Measurements from ENCODE around the gene UBE4B. TPM values are rescaled to one million over a fixed set of nuclear protein-coding genes. Genes with fewer than 3 reads are reported as not detected.
"Not testable (repeated sequence)": the region's sequence is repeated elsewhere in the genome, so short reads cannot be mapped to it uniquely, and the experiment has no call there.

The UBE4B gene
- total RNA-seq, 1 experiment from 2014 or later: 44.7 TPM

DNA sequence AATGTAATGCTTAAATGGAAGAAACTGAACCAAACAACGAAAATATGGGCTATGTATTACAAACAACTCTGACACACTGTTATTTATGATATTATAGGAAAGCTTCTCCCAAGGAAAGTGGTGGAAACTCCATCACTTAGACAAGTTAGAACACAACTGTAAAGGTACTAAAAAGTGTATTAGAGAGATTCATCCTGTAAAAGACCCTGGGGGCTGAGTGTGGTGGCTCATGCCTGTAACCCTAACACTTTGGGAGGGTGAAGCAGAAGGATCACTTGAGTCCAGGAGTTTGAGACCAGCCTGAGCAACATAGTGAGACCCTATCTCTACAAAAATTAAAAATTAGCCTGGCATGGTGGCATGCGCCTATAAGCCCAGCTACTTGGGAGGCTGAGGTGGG, 7.4 kb upstream of the UBE4B start:
- ChIA-PET CTCF (no interaction called here), RAD21 (ENCODE audit: low non-redundant PET in 1 of 2, low total read pairs in 2 of 2, uncharacterized antibody in 2 of 2, unreplicated experiment in 2 of 2) (no interaction called here), POLR2A (interaction anchor here (0.7 kb wide), 1 partner anchor 36 kb away, joined by 3 read pairs; no protein-coding TSS in a partner anchor)
- no peaks in the 10 kb centered on the region for H3K27me3 ChIP-seq (ENCODE audit: insufficient read depth, low read length)
- no peaks in the 10 kb centered on the region for H3K36me3 ChIP-seq (ENCODE audit: control insufficient read depth in 1 of 2, insufficient read depth in 2 of 2, low read length in 2 of 2)
- no peak overlapping the region for H3K27ac ChIP-seq (ENCODE audit: low read depth, low read length)
- H3K79me2 ChIP-seq (ENCODE audit: insufficient read depth, low read length): no peaks in the 10 kb centered on the region
- H3K9me3 ChIP-seq (ENCODE audit: control insufficient read depth in 1 of 2, insufficient read depth in 1 of 2, low read depth in 1 of 2, low read length in 2 of 2): no peaks in the 10 kb centered on the region
- no peak overlapping the region for H3K4me3 ChIP-seq (replicated peaks in 1 of 2; ENCODE audit: low read depth in 1 of 2, low read length in 2 of 2)
- intact Hi-C loops (cut with micrococcal nuclease): no loop called here
- H3K4me1 ChIP-seq (ENCODE audit: control insufficient read depth in 1 of 2, insufficient read depth in 2 of 2, low read length in 2 of 2): no peaks in the 10 kb centered on the region
- no TSS peak for BruUV-seq (replicated peaks)
- H2AFZ ChIP-seq (ENCODE audit: low read depth, low read length, poor library complexity, severe bottlenecking): no peak overlapping the region
- H3K4me2 ChIP-seq (ENCODE audit: low read length): no peak overlapping the region
- H4K20me1 ChIP-seq (ENCODE audit: insufficient read depth): no peaks in the 10 kb centered on the region
- no peaks in the 10 kb centered on the region for H3K9me2 ChIP-seq (ENCODE audit: insufficient read depth)
- DNase-seq (ENCODE audit: low read depth, low spot score) (no peak), ATAC-seq (no peak)
- no peak overlapping the region for H3K9ac ChIP-seq (ENCODE audit: low read length)
- TF ChIP-seq, protein P1, sequence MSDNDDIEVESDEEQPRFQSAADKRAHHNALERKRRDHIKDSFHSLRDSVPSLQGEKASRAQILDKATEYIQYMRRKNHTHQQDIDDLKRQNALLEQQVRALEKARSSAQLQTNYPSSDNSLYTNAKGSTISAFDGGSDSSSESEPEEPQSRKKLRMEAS (IDR thresholded peaks at IDR 0.05): no peak
- no peak for TF ChIP-seq SIN3A (IDR thresholded peaks at IDR 0.05; ENCODE audit: low read depth)
- TF ChIP-seq, protein P2, sequence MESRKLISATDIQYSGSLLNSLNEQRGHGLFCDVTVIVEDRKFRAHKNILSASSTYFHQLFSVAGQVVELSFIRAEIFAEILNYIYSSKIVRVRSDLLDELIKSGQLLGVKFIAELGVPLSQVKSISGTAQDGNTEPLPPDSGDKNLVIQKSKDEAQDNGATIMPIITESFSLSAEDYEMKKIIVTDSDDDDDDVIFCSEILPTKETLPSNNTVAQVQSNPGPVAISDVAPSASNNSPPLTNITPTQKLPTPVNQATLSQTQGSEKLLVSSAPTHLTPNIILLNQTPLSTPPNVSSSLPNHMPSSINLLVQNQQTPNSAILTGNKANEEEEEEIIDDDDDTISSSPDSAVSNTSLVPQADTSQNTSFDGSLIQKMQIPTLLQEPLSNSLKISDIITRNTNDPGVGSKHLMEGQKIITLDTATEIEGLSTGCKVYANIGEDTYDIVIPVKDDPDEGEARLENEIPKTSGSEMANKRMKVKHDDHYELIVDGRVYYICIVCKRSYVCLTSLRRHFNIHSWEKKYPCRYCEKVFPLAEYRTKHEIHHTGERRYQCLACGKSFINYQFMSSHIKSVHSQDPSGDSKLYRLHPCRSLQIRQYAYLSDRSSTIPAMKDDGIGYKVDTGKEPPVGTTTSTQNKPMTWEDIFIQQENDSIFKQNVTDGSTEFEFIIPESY (IDR thresholded peaks at IDR 0.05; ENCODE audit: extremely low read depth, insufficient replicate concordance, low read length): no peak
- no peak for TF ChIP-seq CTCF (IDR thresholded peaks at IDR 0.05 in 2 of 3, conservative IDR thresholded peaks at IDR 0.05 in 1 of 3; ENCODE audit: borderline replicate concordance in 1 of 3, insufficient read depth in 1 of 3, low read depth in 2 of 3, low read length in 2 of 3)

DNA sequence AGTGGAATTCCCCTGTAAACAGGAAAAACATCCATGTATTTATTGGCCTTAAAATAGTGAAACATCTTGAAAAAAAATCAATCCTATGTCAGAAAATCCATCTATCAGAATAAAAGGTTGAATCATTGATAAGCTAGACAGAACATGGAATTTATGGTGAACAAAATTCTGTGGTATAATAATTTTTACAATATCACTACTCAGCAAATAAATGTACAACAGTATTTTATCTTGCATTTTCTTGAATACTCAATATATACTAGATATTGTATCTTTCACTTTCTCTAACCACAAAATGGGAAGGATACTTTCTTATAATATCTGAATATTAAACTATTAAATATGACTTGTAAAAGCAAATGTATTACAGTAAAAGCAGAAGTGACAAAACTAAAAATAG, 5.7 kb upstream of the UBE4B start:
- intact Hi-C loops (cut with micrococcal nuclease): no loop called here
- no peak for ATAC-seq
- ChIA-PET POLR2A (no interaction called here), CTCF (no interaction called here), RAD21 (ENCODE audit: low non-redundant PET in 1 of 2, low total read pairs in 2 of 2, uncharacterized antibody in 2 of 2, unreplicated experiment in 2 of 2) (no interaction called here)
- Histone ChIP-seq H4K20me1 (ENCODE audit: insufficient read depth) (no peaks in the 10 kb centered on the region), H3K4me2 (ENCODE audit: low read length) (no peak overlapping the region), H3K36me3 (ENCODE audit: control insufficient read depth in 1 of 2, insufficient read depth in 2 of 2, low read length in 2 of 2) (no peaks in the 10 kb centered on the region), H3K9me3 (ENCODE audit: control insufficient read depth in 1 of 2, insufficient read depth in 1 of 2, low read depth in 1 of 2, low read length in 2 of 2) (no peaks in the 10 kb centered on the region), H3K9me2 (ENCODE audit: insufficient read depth) (no peaks in the 10 kb centered on the region), H3K4me3 (replicated peaks in 1 of 2; ENCODE audit: low read depth in 1 of 2, low read length in 2 of 2) (no peak overlapping the region), H3K9ac (ENCODE audit: low read length) (no peak overlapping the region), H3K4me1 (ENCODE audit: control insufficient read depth in 1 of 2, insufficient read depth in 2 of 2, low read length in 2 of 2) (peaks cover 4 to 8% of the 10 kb centered on the region in 2 experiments), H3K79me2 (ENCODE audit: insufficient read depth, low read length) (no peaks in the 10 kb centered on the region), H2AFZ (ENCODE audit: low read depth, low read length, poor library complexity, severe bottlenecking) (no peak overlapping the region), H3K27ac (ENCODE audit: low read depth, low read length) (no peak overlapping the region), H3K27me3 (ENCODE audit: insufficient read depth, low read length) (no peaks in the 10 kb centered on the region)
- no peak for DNase-seq (ENCODE audit: low read depth, low spot score)
- TF ChIP-seq EGR1 (IDR thresholded peaks at IDR 0.05; ENCODE audit: low read depth) (no peak), POLR2AphosphoS5 (IDR thresholded peaks at IDR 0.05; ENCODE audit: low read depth, low read length) (no peak), RAD21 (IDR thresholded peaks at IDR 0.05; ENCODE audit: low read depth) (no peak), YY1 (IDR thresholded peaks at IDR 0.05; ENCODE audit: extremely low read depth, insufficient replicate concordance, low read depth, low read length) (no peak)
- TF ChIP-seq, protein P1 (IDR thresholded peaks at IDR 0.05): no peak
- BruUV-seq (replicated peaks): no TSS peak

- POLR2A ChIA-PET; DNase-seq (ENCODE audit: low read depth, low spot score); H3K4me2 ChIP-seq (ENCODE audit: low read length); H3K9me3 ChIP-seq (ENCODE audit: control insufficient read depth in 1 of 2, insufficient read depth in 1 of 2, low read depth in 1 of 2, low read length in 2 of 2); ATAC-seq; H3K9me2 ChIP-seq (ENCODE audit: insufficient read depth); BruUV-seq (replicated peaks); H3K36me3 ChIP-seq (ENCODE audit: control insufficient read depth in 1 of 2, insufficient read depth in 2 of 2, low read length in 2 of 2); H2AFZ ChIP-seq (ENCODE audit: low read depth, low read length, poor library complexity, severe bottlenecking); CTCF ChIA-PET; RAD21 ChIA-PET (ENCODE audit: low non-redundant PET in 1 of 2, low total read pairs in 2 of 2, uncharacterized antibody in 2 of 2, unreplicated experiment in 2 of 2); H3K4me3 ChIP-seq (replicated peaks in 1 of 2; ENCODE audit: low read depth in 1 of 2, low read length in 2 of 2); H4K20me1 ChIP-seq (ENCODE audit: insufficient read depth); H3K27me3 ChIP-seq (ENCODE audit: insufficient read depth, low read length); H3K9ac ChIP-seq (ENCODE audit: low read length); H3K27ac ChIP-seq (ENCODE audit: low read depth, low read length); intact Hi-C loops (cut with micrococcal nuclease): not testable (repeated sequence)
- Histone ChIP-seq H3K79me2 (ENCODE audit: insufficient read depth, low read length) (peaks cover 10% of the 10 kb centered on the region), H3K4me1 (ENCODE audit: control insufficient read depth in 1 of 2, insufficient read depth in 2 of 2, low read length in 2 of 2) (peaks cover 8 to 16% of the 10 kb centered on the region in 2 experiments)
These were observed 3.7 kb upstream of the UBE4B start for GRCh38 chr1:10028956-10029500.
